ENCODE data around the gene ANKRD13D. TPM values are rescaled to one million over a fixed set of nuclear protein-coding genes. Genes with fewer than 3 reads are reported as not detected.

Gene ANKRD13D
- total RNA-seq, 1 donor from 2014 or later = 76.0 TPM

- no peak for DNase-seq (ENCODE audit: low spot score, unreplicated experiment)
- Mint-ChIP-seq H3K9me3 (ENCODE audit: low read depth) (no peaks in the 10 kb centered on the region), H3K4me3 (ENCODE audit: low read depth) (peak overlapping the region; percentile 90), H3K36me3 (ENCODE audit: insufficient read depth) (peaks cover 14% of the 10 kb centered on the region), H3K27me3 (no peaks in the 10 kb centered on the region), H3K4me1 (ENCODE audit: low read depth) (peaks cover 12% of the 10 kb centered on the region), H3K27ac (peak overlapping the region; percentile 93)
- TF ChIP-seq, protein P1, sequence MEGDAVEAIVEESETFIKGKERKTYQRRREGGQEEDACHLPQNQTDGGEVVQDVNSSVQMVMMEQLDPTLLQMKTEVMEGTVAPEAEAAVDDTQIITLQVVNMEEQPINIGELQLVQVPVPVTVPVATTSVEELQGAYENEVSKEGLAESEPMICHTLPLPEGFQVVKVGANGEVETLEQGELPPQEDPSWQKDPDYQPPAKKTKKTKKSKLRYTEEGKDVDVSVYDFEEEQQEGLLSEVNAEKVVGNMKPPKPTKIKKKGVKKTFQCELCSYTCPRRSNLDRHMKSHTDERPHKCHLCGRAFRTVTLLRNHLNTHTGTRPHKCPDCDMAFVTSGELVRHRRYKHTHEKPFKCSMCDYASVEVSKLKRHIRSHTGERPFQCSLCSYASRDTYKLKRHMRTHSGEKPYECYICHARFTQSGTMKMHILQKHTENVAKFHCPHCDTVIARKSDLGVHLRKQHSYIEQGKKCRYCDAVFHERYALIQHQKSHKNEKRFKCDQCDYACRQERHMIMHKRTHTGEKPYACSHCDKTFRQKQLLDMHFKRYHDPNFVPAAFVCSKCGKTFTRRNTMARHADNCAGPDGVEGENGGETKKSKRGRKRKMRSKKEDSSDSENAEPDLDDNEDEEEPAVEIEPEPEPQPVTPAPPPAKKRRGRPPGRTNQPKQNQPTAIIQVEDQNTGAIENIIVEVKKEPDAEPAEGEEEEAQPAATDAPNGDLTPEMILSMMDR (IDR thresholded peaks at IDR 0.05; ENCODE audit: unreplicated experiment) = no peak
Observed at GRCh38 chr11:67289651-67290479, 762 bp downstream of the ANKRD13D start.

DNA sequence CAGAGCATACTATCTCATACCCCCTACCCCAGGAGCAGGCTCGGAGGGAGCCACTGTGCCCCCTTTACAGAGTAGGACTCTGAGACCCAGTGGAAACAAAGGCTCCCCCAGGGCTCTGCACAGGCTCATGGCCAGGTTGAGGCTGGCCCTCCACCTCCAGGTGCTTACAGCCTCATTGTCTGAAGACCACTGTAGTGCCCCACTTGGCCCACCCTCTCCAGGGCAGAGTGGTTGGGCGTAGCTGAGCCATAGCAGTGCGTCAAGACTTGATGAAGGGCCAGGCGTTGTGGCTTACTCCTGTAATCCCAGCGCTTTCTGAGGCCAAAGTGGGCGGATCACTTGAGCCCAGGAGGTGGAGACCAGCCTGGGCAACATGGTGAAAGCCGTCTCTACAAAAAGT lies 1.7 kb downstream of the ANKRD13D start:
- Mint-ChIP-seq H3K9me3 (ENCODE audit: low read depth) (no peaks in the 10 kb centered on the region), H3K4me1 (ENCODE audit: low read depth) (peaks cover 12% of the 10 kb centered on the region), H3K36me3 (ENCODE audit: insufficient read depth) (peaks cover 21% of the 10 kb centered on the region), H3K27ac (no peak overlapping the region), H3K27me3 (no peaks in the 10 kb centered on the region), H3K4me3 (ENCODE audit: low read depth) (no peak overlapping the region)
- DNase-seq (ENCODE audit: low spot score, unreplicated experiment) = no peak
- TF ChIP-seq, protein P1 (IDR thresholded peaks at IDR 0.05; ENCODE audit: unreplicated experiment) = no peak

- Mint-ChIP-seq H3K9me3 (ENCODE audit: low read depth) (peaks cover 7% of the 10 kb centered on the region), H3K27me3 (no peaks in the 10 kb centered on the region), H3K36me3 (ENCODE audit: insufficient read depth) (peaks cover 30% of the 10 kb centered on the region), H3K27ac (no peak overlapping the region), H3K4me3 (ENCODE audit: low read depth) (no peak overlapping the region), H3K4me1 (ENCODE audit: low read depth) (peaks cover 12% of the 10 kb centered on the region)
- TF ChIP-seq, protein P1 (IDR thresholded peaks at IDR 0.05; ENCODE audit: unreplicated experiment) = no peak
- DNase-seq (ENCODE audit: low spot score, unreplicated experiment) = no peak
Observed at GRCh38 chr11:67291481-67292381, 2.6 kb downstream of the ANKRD13D start.

DNA sequence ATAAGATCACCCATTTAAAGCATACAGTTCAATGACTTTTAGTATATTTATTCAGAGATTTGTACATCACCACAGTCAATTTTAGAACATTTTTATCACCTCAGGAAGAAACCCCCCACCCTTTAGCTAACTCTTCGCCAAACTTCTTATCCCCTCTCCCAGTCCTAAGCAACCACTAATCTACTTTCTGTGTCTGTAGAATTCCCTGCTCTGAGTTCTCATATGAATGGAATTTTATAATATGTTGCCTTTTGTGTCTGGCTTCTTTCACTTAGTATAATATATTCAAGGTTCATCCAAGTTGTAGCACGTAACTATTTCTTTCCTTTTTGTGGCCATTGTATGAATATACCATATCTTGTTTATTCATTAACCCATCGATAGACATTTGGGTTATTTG lies 3.6 kb downstream of the ANKRD13D start:
- Mint-ChIP-seq H3K4me1 (ENCODE audit: low read depth) (peaks cover 8% of the 10 kb centered on the region), H3K27ac (no peak overlapping the region), H3K27me3 (no peaks in the 10 kb centered on the region), H3K9me3 (ENCODE audit: low read depth) (peaks cover 11% of the 10 kb centered on the region), H3K4me3 (ENCODE audit: low read depth) (no peak overlapping the region), H3K36me3 (ENCODE audit: insufficient read depth) (peaks cover 33% of the 10 kb centered on the region)
- no peak for DNase-seq (ENCODE audit: low spot score, unreplicated experiment)
- TF ChIP-seq, protein P1 (IDR thresholded peaks at IDR 0.05; ENCODE audit: unreplicated experiment) = no peak

- peaks cover 4% of the 10 kb centered on the region for H3K4me1 Mint-ChIP-seq (ENCODE audit: low read depth)
- H3K4me3 Mint-ChIP-seq (ENCODE audit: low read depth) = no peak overlapping the region
- peaks cover 33% of the 10 kb centered on the region for H3K36me3 Mint-ChIP-seq (ENCODE audit: insufficient read depth)
- TF ChIP-seq, protein P1 (IDR thresholded peaks at IDR 0.05; ENCODE audit: unreplicated experiment) = no peak
- H3K27ac Mint-ChIP-seq = no peak overlapping the region
- no peak for DNase-seq (ENCODE audit: low spot score, unreplicated experiment)
- H3K9me3 Mint-ChIP-seq (ENCODE audit: low read depth) = peaks cover 11% of the 10 kb centered on the region
- H3K27me3 Mint-ChIP-seq = no peaks in the 10 kb centered on the region
Observed at GRCh38 chr11:67293090-67293489, 4.0 kb downstream of the ANKRD13D start.

All from progenitor cell of endocrine pancreas (in vitro differentiated cells).